Endothelial cell of umbilical vein (primary cell): ENCODE data around the gene OGFOD2. TPM values are rescaled to one million over a fixed set of nuclear protein-coding genes. Genes with fewer than 3 reads are reported as not detected.

ENCODE experiments used
- BruUV-seq: library from RNA; stranded (reverse); fragments of 400-500 nt; replicated peaks from 2 replicates; lab custom pipeline; 2021; lab: Mats Ljungman, UMichigan
- CTCF ChIA-PET: fragments of 300-600, 350-600 bp; sonication (Branson Sonifier 250); formaldehyde crosslinking; loops from one replicate; lab custom pipeline; 2021; ENCODE audit warnings: antibody characterized with exemption, inconsistent platforms; lab: Charles Lee
- POLR2A ChIA-PET: fragments of 300-600, 350-600 bp; sonication (Branson Sonifier 250); formaldehyde crosslinking; loops from one replicate; lab custom pipeline; 2021; ENCODE audit warnings: antibody characterized with exemption, inconsistent platforms; lab: Charles Lee
- DNase-seq: peaks from one replicate; pipeline ENCODE4 v3.0.0-alpha.2; 2011; ENCODE audit warnings: low read depth, low spot score
- FAIRE-seq: peaks from 2 replicates; lab custom pipeline; 2011; peaks lifted over from hg19 to GRCh38; lab: Jason Lieb, UNC
- H2AFZ ChIP-seq: 2 replicates; pipeline ENCODE4 v1.6.0; 2012; ENCODE audit warnings: low read depth, low read length, control low read depth, inconsistent platforms
- H3K27ac ChIP-seq: 2 replicates; pipeline ENCODE4 v1.5.1; 2011; ENCODE audit warnings: low read depth, mild to moderate bottlenecking, control low read depth, low read length, moderate library complexity; ENCODE audit not compliant: insufficient read depth
- H3K27me3 ChIP-seq, 2 experiments: 2 replicates each; pipeline versions ENCODE4 v1.6.0 to v1.6.1; 2011; ENCODE audit warnings: low read length in 2 of 2, mixed read lengths in 1 of 2; ENCODE audit not compliant: control insufficient read depth in 2 of 2, insufficient read depth in 2 of 2
- H3K36me3 ChIP-seq, 2 experiments: 2 replicates in 1 of 2; 3 replicates in 1 of 2; pipeline ENCODE4 v1.5.1; 2011; ENCODE audit warnings: low read length in 2 of 2, mild to moderate bottlenecking in 1 of 2, moderate library complexity in 1 of 2; ENCODE audit not compliant: control insufficient read depth in 2 of 2, insufficient read depth in 2 of 2; ENCODE audit errors: extremely low read depth in 1 of 2
- H3K4me1 ChIP-seq: 3 replicates; pipeline ENCODE4 v1.5.1; 2011; ENCODE audit warnings: mild to moderate bottlenecking, low read length; ENCODE audit not compliant: control insufficient read depth, insufficient read depth; ENCODE audit errors: extremely low read depth
- H3K4me2 ChIP-seq: 2 replicates; pipeline ENCODE4 v1.6.1; 2011; ENCODE audit warnings: low read length, control low read depth, mixed read lengths; ENCODE audit not compliant: insufficient read depth
- H3K4me3 ChIP-seq, 3 experiments: fragments of 200-600 bp in 1 of 3; sonication (generic), shearing (Covaris generic) in 1 of 3; replicated peaks in 1 of 3; 2 replicates each; pipeline ENCODE4 v1.5.1; 2011 to 2016; ENCODE audit warnings: control low read depth in 3 of 3, low read length in 3 of 3, mild to moderate bottlenecking in 2 of 3, inconsistent platforms in 1 of 3, low read depth in 1 of 3, moderate library complexity in 1 of 3; ENCODE audit not compliant: insufficient read depth in 1 of 3
- H3K79me2 ChIP-seq: 2 replicates; pipeline ENCODE4 v1.6.0; 2012; ENCODE audit warnings: low read length, inconsistent platforms; ENCODE audit not compliant: control insufficient read depth, insufficient read depth
- H3K9ac ChIP-seq: replicated peaks from 2 replicates; pipeline ENCODE3; 2011; ENCODE audit warnings: low read length, control low read depth; ENCODE audit not compliant: insufficient read depth; ENCODE audit errors: extremely low read depth
- H3K9me1 ChIP-seq: replicated peaks from 3 replicates; pipeline ENCODE4 v1.6.0; 2011; ENCODE audit warnings: mild to moderate bottlenecking, low read length; ENCODE audit not compliant: control insufficient read depth, insufficient read depth; ENCODE audit errors: extremely low read depth
- H3K9me3 ChIP-seq: replicated peaks from 2 replicates; pipeline ENCODE4 v1.5.1; 2012; ENCODE audit warnings: low read length, inconsistent platforms; ENCODE audit not compliant: control insufficient read depth, insufficient read depth
- H4K20me1 ChIP-seq: replicated peaks from 2 replicates; pipeline ENCODE3; 2011; ENCODE audit warnings: mild to moderate bottlenecking, low read length; ENCODE audit not compliant: control insufficient read depth, insufficient read depth; ENCODE audit errors: extremely low read depth
- EZH2 ChIP-seq: IDR thresholded peaks from 2 replicates; pipeline ENCODE4 v1.6.1; 2012; ENCODE audit warnings: borderline replicate concordance, low read depth, mild to moderate bottlenecking, moderate library complexity, low read length, inconsistent platforms; ENCODE audit not compliant: severe bottlenecking
- FOS ChIP-seq: IDR thresholded peaks from 2 replicates; pipeline ENCODE4 v1.6.1; 2011; ENCODE audit warnings: mild to moderate bottlenecking, low read length, moderate library complexity, borderline replicate concordance; ENCODE audit not compliant: insufficient read depth
- GATA2 ChIP-seq: IDR thresholded peaks from 2 replicates; pipeline ENCODE4 v1.7.0; 2011; ENCODE audit warnings: low read depth, mild to moderate bottlenecking, moderate library complexity, mixed read lengths, low read length; ENCODE audit not compliant: insufficient read length, insufficient read depth
- JUN ChIP-seq: IDR thresholded peaks from 2 replicates; pipeline ENCODE4 v1.6.1; 2011; ENCODE audit warnings: borderline replicate concordance, low read depth; ENCODE audit not compliant: insufficient read length, insufficient read depth
- MYC ChIP-seq: IDR thresholded peaks from one replicate; pipeline ENCODE4 v1.6.1; 2011; ENCODE audit warnings: mild to moderate bottlenecking, low read depth, low read length
- POLR2A ChIP-seq: IDR thresholded peaks from 2 replicates; pipeline ENCODE4 v1.6.1; 2012; ENCODE audit warnings: low read depth, mild to moderate bottlenecking, control low read depth, low read length
- POLR2AphosphoS5 ChIP-seq: IDR thresholded peaks from 2 replicates; pipeline ENCODE4 v1.6.1; 2012; ENCODE audit warnings: low read depth, mild to moderate bottlenecking, control low read depth, low read length, moderate library complexity; ENCODE audit not compliant: insufficient read depth
- dilution Hi-C: fragments of 300-500 bp; cut with MboI; formaldehyde crosslinking; loops from one replicate; pipeline ENCODE4 v1.15.0; 2019; ENCODE audit warnings: low sequenced_read_pairs; ENCODE audit not compliant: extremely low pct_ligation_motif_present
- intact Hi-C: fragments of 100-400 bp; cut with micrococcal nuclease; formaldehyde crosslinking; loops from one replicate; pipeline ENCODE4 v1.10.0; 2022
- polyA plus RNA-seq, 4 experiments: library from polyadenylated mRNA; depleted of rRNA in 3 of 4; stranded (reverse) in 3 of 4; unstranded in 1 of 4; fragments of >200 nt; gene quantifications; 2 replicates each; pipeline versions ENCODE4 v1.2.1 to v1.2.3, GENCODE V29; 2011 to 2012; ENCODE audit warnings: missing spikeins in 1 of 4
- total RNA-seq: library from RNA; stranded (reverse); gene quantifications from 2 replicates; pipeline ENCODE4 v1.2.3, GENCODE V29; 2021
- TF ChIP-seq, protein P1 (sequence below): IDR thresholded peaks from 2 replicates; pipeline ENCODE4 v1.6.1; 2011; ENCODE audit not compliant: insufficient read depth, insufficient read length
- TF ChIP-seq, protein P2 (sequence below), 2 donors: IDR thresholded peaks; 1 replicate in 1 of 2; 2 replicates in 1 of 2; pipeline ENCODE4 v1.5.1; 2011; ENCODE audit warnings: low read length in 2 of 2, mild to moderate bottlenecking in 2 of 2, moderate library complexity in 2 of 2, control low read depth in 1 of 2, inconsistent platforms in 1 of 2, low read depth in 1 of 2; ENCODE audit not compliant: insufficient read depth in 1 of 2; ENCODE audit errors: extremely low read depth in 1 of 2

OGFOD2 gene
- total and polyA plus RNA-seq, 2 donors (not counting 3 experiments of a cell fraction or from before 2014, with no cell fraction given), result 16.8 to 24.1 TPM

DNA sequence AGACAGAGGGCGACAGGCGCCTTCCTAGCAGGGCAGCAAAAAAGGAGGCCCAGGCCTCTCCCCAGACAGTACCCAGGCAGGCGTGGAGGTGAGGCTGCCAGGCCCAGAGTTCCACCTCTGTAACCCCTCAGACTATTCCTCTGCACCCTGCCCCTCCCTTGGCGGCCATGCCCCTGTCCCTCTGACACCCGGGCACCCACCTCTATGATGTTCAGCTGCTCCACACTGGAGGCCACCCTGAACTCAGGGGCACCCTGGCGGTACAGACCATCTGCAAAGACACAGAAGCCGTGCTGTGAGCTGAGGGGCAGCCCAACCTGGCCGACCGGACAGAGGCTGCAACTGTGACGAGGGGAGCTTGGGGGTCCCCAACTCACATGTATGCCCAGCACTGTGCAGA lies 25.5 kb downstream of the OGFOD2 start:
- Histone ChIP-seq H3K4me1 (no peaks in the 10 kb centered on the region), H4K20me1 (no peaks in the 10 kb centered on the region), H3K27ac (no peak overlapping the region), H3K79me2 (no peaks in the 10 kb centered on the region), H3K9ac (no peak overlapping the region), H3K4me3 (no peak overlapping the region), H3K27me3 (no peaks in the 10 kb centered on the region), H3K4me2 (no peak overlapping the region), H3K9me3 (no peaks in the 10 kb centered on the region), H3K36me3 (no peaks in the 10 kb centered on the region), H3K9me1 (no peaks in the 10 kb centered on the region), H2AFZ (no peak overlapping the region)
- BruUV-seq, result no TSS peak
- no peak for FAIRE-seq
- TF ChIP-seq, protein P1, sequence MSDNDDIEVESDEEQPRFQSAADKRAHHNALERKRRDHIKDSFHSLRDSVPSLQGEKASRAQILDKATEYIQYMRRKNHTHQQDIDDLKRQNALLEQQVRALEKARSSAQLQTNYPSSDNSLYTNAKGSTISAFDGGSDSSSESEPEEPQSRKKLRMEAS, result no peak
- TF ChIP-seq JUN, result no peak
- TF ChIP-seq, protein P2, sequence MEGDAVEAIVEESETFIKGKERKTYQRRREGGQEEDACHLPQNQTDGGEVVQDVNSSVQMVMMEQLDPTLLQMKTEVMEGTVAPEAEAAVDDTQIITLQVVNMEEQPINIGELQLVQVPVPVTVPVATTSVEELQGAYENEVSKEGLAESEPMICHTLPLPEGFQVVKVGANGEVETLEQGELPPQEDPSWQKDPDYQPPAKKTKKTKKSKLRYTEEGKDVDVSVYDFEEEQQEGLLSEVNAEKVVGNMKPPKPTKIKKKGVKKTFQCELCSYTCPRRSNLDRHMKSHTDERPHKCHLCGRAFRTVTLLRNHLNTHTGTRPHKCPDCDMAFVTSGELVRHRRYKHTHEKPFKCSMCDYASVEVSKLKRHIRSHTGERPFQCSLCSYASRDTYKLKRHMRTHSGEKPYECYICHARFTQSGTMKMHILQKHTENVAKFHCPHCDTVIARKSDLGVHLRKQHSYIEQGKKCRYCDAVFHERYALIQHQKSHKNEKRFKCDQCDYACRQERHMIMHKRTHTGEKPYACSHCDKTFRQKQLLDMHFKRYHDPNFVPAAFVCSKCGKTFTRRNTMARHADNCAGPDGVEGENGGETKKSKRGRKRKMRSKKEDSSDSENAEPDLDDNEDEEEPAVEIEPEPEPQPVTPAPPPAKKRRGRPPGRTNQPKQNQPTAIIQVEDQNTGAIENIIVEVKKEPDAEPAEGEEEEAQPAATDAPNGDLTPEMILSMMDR (IDR thresholded peaks at IDR 0.05; ENCODE audit: extremely low read depth in 1 of 2, insufficient read depth in 1 of 2, low read depth in 1 of 2, low read length in 2 of 2), result no peak
- no peak for TF ChIP-seq POLR2A
- TF ChIP-seq EZH2, result no peak
- no peak for TF ChIP-seq FOS
- no peak for TF ChIP-seq POLR2AphosphoS5
- no peak for TF ChIP-seq MYC
- TF ChIP-seq GATA2, result no peak
- ChIA-PET CTCF (interaction anchor here (1.1 to 1.4 kb wide), 2 partner anchors 210 to 238 kb away, joined by 4 read pairs; no protein-coding TSS in a partner anchor), POLR2A (no interaction called here)
- no peak for DNase-seq
- dilution Hi-C loops, result no loop called here
- intact Hi-C loops, result loop anchor here (10.0 kb wide), 1 partner anchor 1184 kb away; no protein-coding TSS in a partner anchor
